Liver (tissue), 9 donors: ENCODE measurements around the gene KCTD5. TPM values are rescaled to one million over a fixed set of nuclear protein-coding genes. Genes with fewer than 3 reads are reported as not detected.

Experiments used
- DNase-seq: peaks from one replicate; pipeline ENCODE4 v3.0.0-alpha.2; 2017; ENCODE audit warnings: low spot score
- H3K27ac ChIP-seq, 2 donors: one replicate each; pipeline ENCODE4 v1.7.0; 2013; ENCODE audit warnings: inconsistent platforms in 2 of 2, low read length in 2 of 2, control low read depth in 1 of 2, low read depth in 1 of 2, mild to moderate bottlenecking in 1 of 2
- H3K27me3 ChIP-seq, 4 donors: one replicate each; pipeline versions ENCODE4 v1.6.1 to v1.7.0; 2013; ENCODE audit warnings: low read length in 3 of 4, inconsistent platforms in 1 of 4, mild to moderate bottlenecking in 1 of 4, moderate library complexity in 1 of 4; ENCODE audit not compliant: control insufficient read depth in 4 of 4, insufficient read depth in 4 of 4
- H3K36me3 ChIP-seq, 4 donors: one replicate each; pipeline versions ENCODE4 v1.6.1 to v1.7.0; 2013; ENCODE audit warnings: low read length in 3 of 4, mild to moderate bottlenecking in 3 of 4, low read depth in 1 of 4, moderate library complexity in 1 of 4; ENCODE audit not compliant: control insufficient read depth in 4 of 4, insufficient read depth in 3 of 4
- H3K4me1 ChIP-seq, 4 donors: one replicate each; pipeline versions ENCODE4 v1.6.1 to v1.7.0; 2013; ENCODE audit warnings: low read length in 3 of 4, mild to moderate bottlenecking in 3 of 4, moderate library complexity in 1 of 4; ENCODE audit not compliant: control insufficient read depth in 4 of 4, insufficient read depth in 4 of 4
- H3K4me3 ChIP-seq, 3 donors: one replicate each; pipeline versions ENCODE4 v1.6.1 to v1.7.0; 2013; ENCODE audit warnings: low read length in 3 of 3, control low read depth in 1 of 3, low read depth in 1 of 3, mild to moderate bottlenecking in 1 of 3
- H3K9ac ChIP-seq, 2 donors: one replicate each; pipeline ENCODE4 v1.7.0; 2013; ENCODE audit warnings: low read length in 2 of 2, mild to moderate bottlenecking in 2 of 2, moderate library complexity in 2 of 2, control low read depth in 1 of 2, low read depth in 1 of 2
- H3K9me3 ChIP-seq, 4 donors: one replicate each; pipeline versions ENCODE4 v1.6.1 to v1.7.0; 2013; ENCODE audit warnings: low read length in 3 of 4; ENCODE audit not compliant: control insufficient read depth in 4 of 4
- CTCF ChIP-seq: fragments of 150-350 bp; IDR thresholded peaks from 2 replicates; pipeline ENCODE4 v1.5.1; 2017; ENCODE audit warnings: improper control_type of control experiment, low read depth, low read length; ENCODE audit not compliant: missing input control
- EGR1 ChIP-seq, 2 donors: IDR thresholded peaks; 2 replicates each; pipeline ENCODE4 v1.6.1; 2016 to 2018; ENCODE audit warnings: antibody characterized with exemption in 2 of 2, low read depth in 2 of 2
- FOXA1 ChIP-seq: IDR thresholded peaks from 2 replicates; pipeline ENCODE4 v1.6.1; 2016; ENCODE audit warnings: antibody characterized with exemption
- FOXA2 ChIP-seq: IDR thresholded peaks from 2 replicates; pipeline ENCODE4 v1.6.1; 2016; ENCODE audit warnings: antibody characterized with exemption
- GABPA ChIP-seq, 2 donors: IDR thresholded peaks in 1 of 2; conservative IDR thresholded peaks in 1 of 2; 2 replicates each; pipeline ENCODE4 v1.6.1; 2016; ENCODE audit warnings: antibody characterized with exemption in 2 of 2, mild to moderate bottlenecking in 1 of 2, moderate library complexity in 1 of 2
- HNF4A ChIP-seq, 2 donors: conservative IDR thresholded peaks; 2 replicates each; pipeline ENCODE4 v1.6.1; 2016; ENCODE audit warnings: antibody characterized with exemption in 2 of 2, mild to moderate bottlenecking in 2 of 2
- HNF4G ChIP-seq: IDR thresholded peaks from 2 replicates; pipeline ENCODE4 v1.6.1; 2016; ENCODE audit warnings: antibody characterized with exemption
- JUND ChIP-seq, 2 donors: IDR thresholded peaks; 2 replicates each; pipeline ENCODE4 v1.6.1; 2016; ENCODE audit warnings: antibody characterized with exemption in 2 of 2
- RAD21 ChIP-seq, 2 donors: IDR thresholded peaks; 2 replicates each; pipeline ENCODE4 v1.6.1; 2016; ENCODE audit warnings: antibody characterized with exemption in 2 of 2, mild to moderate bottlenecking in 2 of 2
- REST ChIP-seq: IDR thresholded peaks from 2 replicates; pipeline ENCODE4 v1.6.1; 2016; ENCODE audit warnings: antibody characterized with exemption, mild to moderate bottlenecking
- RXRA ChIP-seq, 2 donors: IDR thresholded peaks; 2 replicates each; pipeline ENCODE4 v1.6.1; 2017 to 2018; ENCODE audit warnings: antibody characterized with exemption in 2 of 2, mild to moderate bottlenecking in 1 of 2
- SP1 ChIP-seq: IDR thresholded peaks from 2 replicates; pipeline ENCODE4 v1.6.1; 2018; ENCODE audit warnings: antibody characterized with exemption, mild to moderate bottlenecking
- TAF1 ChIP-seq: conservative IDR thresholded peaks from 2 replicates; pipeline ENCODE4 v1.6.1; 2016; ENCODE audit warnings: antibody characterized with exemption, mild to moderate bottlenecking
- YY1 ChIP-seq: IDR thresholded peaks from 2 replicates; pipeline ENCODE4 v1.6.1; 2016; ENCODE audit warnings: antibody characterized with exemption, mild to moderate bottlenecking
- WGBS: extraction: QIAGEN DNeasy Blood & Tissue Kit; methylation state at CpG from one replicate; pipeline ENCODE4 v1.1.7; 2013; 5-methylcytosine and 5-hydroxymethylcytosine counted together
- polyA plus RNA-seq, 2 donors: library from polyadenylated mRNA; stranded (reverse) in 1 of 2; unstranded in 1 of 2; fragments of 200-250 nt in 1 of 2; fragments of >200 nt in 1 of 2; fragmentation: Nextera tagmentation in 1 of 2; extraction: Ambion mirVana in 1 of 2; gene quantifications; one replicate each; pipeline versions ENCODE4 v1.2.1 to v1.2.3, GENCODE V29; 2013 to 2015
- total RNA-seq, 2 donors: library from RNA; depleted of rRNA; stranded (reverse); fragments of >200 nt; gene quantifications; one replicate each; pipeline ENCODE4 v1.2.3, GENCODE V29; 2014
- donor health status: healthy.
- donor health status: healthy.
- donor health status: healthy.
- donor health status: healthy.
- donor health status: healthy.

Gene KCTD5
- total and polyA plus RNA-seq, 4 donors, result 8.3 to 14.2 (median 11.5) TPM

DNA sequence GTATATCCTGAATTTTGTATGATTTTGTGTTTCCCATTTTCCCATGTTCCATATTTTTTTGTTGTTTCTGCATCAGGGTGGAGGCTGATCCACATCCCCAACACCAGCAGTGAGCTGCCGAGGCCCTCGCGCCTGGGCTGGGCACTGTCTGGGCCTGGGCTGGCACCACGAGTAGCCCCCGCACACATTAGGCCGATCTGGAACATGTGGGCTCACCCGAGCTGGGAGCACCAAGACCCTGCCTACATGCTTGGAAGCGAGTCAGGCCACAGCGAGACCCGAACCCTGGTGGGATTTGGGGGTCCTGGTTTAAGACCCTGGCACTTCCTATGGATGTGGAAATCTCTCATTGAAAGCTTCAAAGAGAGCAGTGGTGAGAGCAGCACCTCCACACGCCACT is 8.5 kb downstream of the KCTD5 start:
- DNase-seq, result no peak
- WGBS, result 97% methylated on average over 11 of the region's 11 CpGs
- Histone ChIP-seq H3K36me3 (peaks cover 0 to 10% (median 4%) of the 10 kb centered on the region in 4 donors), H3K4me3 (no peak overlapping the region), H3K4me1 (peaks cover 0 to 12% (median 7%) of the 10 kb centered on the region in 4 donors), H3K9ac (no peak overlapping the region), H3K27ac (no peak overlapping the region), H3K9me3 (no peaks in the 10 kb centered on the region), H3K27me3 (no peaks in the 10 kb centered on the region)
- TF ChIP-seq JUND (IDR thresholded peaks at IDR 0.05) (no peak), EGR1 (IDR thresholded peaks at IDR 0.05; ENCODE audit: low read depth in 2 of 2) (no peak), FOXA1 (no peak), SP1 (no peak), YY1 (no peak), RAD21 (IDR thresholded peaks at IDR 0.05) (no peak), TAF1 (no peak), CTCF (no peak), RXRA (IDR thresholded peaks at IDR 0.05) (no peak)

- Histone ChIP-seq H3K27me3 (no peaks in the 10 kb centered on the region), H3K4me1 (peaks cover 0 to 12% (median 7%) of the 10 kb centered on the region in 4 donors), H3K9ac (no peak overlapping the region), H3K9me3 (no peaks in the 10 kb centered on the region), H3K27ac (no peak overlapping the region), H3K36me3 (peaks cover 0 to 10% (median 4%) of the 10 kb centered on the region in 4 donors), H3K4me3 (no peak overlapping the region)
- no peak for TF ChIP-seq HNF4A (conservative IDR thresholded peaks at IDR 0.05)
- no peak for TF ChIP-seq GABPA (IDR thresholded peaks at IDR 0.05 in 1 of 2, conservative IDR thresholded peaks at IDR 0.05 in 1 of 2)
- TF ChIP-seq HNF4G, result no peak
- no peak for TF ChIP-seq TAF1
- TF ChIP-seq FOXA2, result no peak
- TF ChIP-seq REST, result no peak
- WGBS, result 89% methylated on average over 29 of the region's 29 CpGs
- DNase-seq, result no peak
Observed at GRCh38 chr16:2691491-2692248, 9.3 kb downstream of the KCTD5 start.
